Skeletal muscle cell (primary cell): Measurements from ENCODE around the gene ZNF195.
"Not testable (repeated sequence)": the region's sequence is repeated elsewhere in the genome, so short reads cannot be mapped to it uniquely, and the experiment has no call there.

Experiments used
- DNase-seq: peaks from one replicate; pipeline ENCODE4 v3.0.0-alpha.2; 2010; ENCODE audit warnings: low read depth
- H3K4me3 ChIP-seq: 2 replicates; pipeline ENCODE4 v1.5.1; 2011; ENCODE audit warnings: low read depth, mild to moderate bottlenecking, control low read depth, low read length, moderate library complexity

Gene ZNF195

DNA sequence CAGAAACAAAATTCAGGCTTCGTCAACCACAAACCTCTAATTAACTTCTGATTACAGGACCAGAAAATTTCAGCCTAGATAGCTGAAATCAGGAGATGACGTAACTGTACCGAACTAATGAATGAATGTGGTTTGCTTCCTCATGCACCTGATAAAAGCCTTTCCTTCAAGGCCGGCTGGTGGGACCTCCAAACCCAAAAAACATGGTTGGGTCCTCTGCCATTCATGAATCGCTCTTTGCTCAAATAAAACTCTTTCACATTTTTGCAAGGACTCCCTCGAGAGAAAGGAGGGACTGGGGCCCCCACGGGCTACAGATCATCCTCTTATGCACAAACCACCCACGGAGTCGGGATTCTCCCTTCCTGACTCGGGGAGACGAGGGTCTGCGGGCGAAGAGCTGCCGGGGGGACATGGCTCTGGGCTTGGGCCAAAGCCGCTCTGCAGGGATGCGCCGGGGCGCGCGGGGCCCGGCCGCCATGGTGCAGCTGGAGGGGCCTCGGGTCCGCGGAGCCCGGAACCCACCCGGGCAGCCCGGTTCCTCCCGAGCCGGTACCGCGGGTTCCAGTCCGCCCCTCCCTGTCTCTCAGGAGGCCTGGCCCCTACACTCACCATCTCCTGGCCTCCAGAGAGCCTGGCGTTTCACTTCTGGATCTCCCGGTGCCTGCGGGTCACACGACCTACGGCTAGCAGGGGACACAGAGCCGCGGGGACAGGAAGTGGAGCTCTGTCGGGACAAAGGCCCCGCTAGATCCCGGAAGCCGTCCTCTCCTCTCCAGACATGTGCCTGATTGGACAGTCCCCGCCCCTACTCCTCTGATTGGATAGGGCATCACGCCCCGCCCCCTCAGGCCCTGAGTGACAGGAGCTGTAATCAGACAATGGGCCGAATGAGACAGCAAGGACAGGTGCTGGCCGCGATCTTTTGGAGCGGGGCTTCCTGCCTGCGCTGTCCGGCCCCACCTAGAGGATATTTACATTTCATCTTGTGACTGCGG is at the start of gene ZNF195:
TSS of gene ZNF195 (minus strand) at position 721 of the 998 bp plus-strand sequence. CDS start at position 615, 106 bp downstream.
- peak; percentile 65 for DNase-seq
- peak within 1 kb of the TSS; percentile 93 for H3K4me3 ChIP-seq

GRCh38 chr11:3428076-3428475 is 49.1 kb upstream of the ZNF195 start:
- not testable (repeated sequence) for DNase-seq, H3K4me3 ChIP-seq

DNA sequence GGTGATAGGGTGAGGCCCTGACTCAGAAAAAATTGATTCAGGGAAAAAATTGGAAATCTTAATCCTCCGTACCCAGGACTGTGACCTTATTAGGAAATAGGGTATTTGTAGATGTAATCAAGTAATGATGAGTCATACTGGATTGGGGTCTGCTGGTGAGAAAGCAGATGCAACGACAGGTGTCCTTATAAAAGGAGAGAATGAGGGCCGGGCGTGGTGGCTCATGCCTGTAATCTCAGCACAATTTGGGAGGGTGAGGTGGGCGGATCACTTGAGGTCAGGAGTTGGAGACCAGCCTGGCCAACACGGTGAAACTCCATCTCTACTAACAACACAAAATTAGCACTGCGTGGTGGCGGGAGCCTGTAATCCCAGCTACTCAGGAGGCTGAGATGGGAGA is 47.6 kb upstream of the ZNF195 start:
- not testable (repeated sequence) for H3K4me3 ChIP-seq, DNase-seq

DNA sequence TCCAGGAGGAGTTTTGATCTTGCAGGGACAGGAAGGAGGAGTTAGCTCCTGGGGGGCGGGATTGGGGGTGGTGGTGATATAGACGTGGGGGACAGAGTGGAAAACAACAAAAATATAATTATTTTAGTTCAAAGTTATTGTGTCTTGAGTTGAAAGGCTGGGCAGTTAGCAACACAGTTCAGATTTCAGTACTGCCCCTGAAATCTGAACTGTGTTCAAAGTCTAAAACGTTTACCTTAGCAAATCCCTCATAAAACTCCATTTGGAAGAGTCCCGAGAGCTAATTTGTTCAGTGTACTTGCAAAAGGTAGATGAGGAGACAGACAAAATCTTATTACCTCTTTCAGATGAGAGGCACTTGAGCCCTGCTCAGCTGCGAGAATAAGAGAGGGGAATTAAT is 45.0 kb upstream of the ZNF195 start:
- peak overlapping the region; percentile 57 for H3K4me3 ChIP-seq
- DNase-seq, result not testable (repeated sequence)

DNA sequence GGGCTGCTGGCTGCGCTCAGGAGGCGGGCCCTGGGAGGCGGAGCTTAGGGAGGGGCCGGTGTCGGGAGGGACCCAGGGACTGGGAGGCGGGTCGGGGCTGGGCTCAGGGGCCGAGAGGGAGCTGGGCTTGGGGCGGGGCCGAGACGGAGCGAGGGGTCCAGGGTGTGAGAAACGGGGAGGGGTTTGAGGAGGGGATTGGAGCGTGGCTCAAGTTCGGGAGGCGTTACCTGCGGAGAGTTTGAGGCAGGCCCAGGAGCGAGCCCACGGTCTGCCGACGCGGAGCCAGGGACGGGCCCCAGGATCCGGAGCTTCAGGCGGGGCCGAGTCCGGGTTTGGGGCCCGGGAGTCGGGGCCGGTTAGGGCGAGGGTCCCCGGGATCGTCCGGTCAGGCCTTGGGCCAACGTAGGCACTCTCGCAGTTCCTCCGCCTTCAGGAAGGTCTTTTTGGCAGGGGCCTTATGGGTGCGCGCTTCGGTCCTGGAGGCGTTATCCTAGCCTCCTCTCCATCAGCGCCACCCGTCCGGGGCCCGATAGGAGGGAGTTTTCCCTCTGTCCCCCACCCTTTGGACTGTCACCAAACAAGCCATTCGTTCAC is 44.3 kb upstream of the ZNF195 start:
- H3K4me3 ChIP-seq, result peak overlapping the region; percentile 57
- not testable (repeated sequence) for DNase-seq

GRCh38 chr11:3422380-3423137 is 43.6 kb upstream of the ZNF195 start:
- H3K4me3 ChIP-seq, result peak overlapping the region; percentile 57
- peak; percentile 88 for DNase-seq

DNA sequence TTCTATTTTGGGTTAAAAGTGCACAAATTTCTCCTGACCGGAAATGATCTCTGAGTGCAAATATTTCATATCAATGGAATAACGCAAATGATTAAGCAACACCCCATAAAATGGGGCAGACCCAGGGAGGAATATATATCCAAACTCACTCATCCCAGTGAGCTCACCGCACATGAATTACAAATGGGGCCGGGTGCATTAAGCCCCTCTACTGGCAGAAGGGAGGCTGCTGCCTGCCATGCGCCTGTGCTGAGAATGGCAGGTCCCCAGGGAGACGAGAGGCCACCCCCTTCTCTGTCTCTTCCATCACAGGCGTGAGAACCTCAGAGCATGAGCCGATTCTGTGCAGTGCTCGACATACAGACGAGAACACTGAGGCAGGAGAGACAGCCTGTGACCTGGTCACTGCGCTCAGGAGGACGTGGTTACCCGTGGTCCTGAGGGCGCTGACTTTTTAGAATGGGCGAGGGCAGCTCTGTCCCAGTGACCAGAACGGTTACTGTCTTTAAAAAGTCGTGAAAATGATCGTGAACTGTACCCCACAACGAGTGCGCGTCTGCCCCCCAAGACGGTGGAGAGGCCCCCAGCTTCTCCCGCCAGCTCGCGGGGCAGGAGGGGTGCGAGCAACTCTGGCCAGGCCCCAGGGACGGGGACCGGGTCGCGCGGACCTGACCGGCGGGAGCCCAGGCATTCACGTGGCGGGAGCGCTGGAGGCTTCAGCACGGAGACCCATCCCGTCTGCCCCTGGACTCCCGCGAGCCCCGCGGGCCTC is 42.8 kb upstream of the ZNF195 start:
- DNase-seq, result peak; percentile 25
- H3K4me3 ChIP-seq, result peak overlapping the region; percentile 57

DNA sequence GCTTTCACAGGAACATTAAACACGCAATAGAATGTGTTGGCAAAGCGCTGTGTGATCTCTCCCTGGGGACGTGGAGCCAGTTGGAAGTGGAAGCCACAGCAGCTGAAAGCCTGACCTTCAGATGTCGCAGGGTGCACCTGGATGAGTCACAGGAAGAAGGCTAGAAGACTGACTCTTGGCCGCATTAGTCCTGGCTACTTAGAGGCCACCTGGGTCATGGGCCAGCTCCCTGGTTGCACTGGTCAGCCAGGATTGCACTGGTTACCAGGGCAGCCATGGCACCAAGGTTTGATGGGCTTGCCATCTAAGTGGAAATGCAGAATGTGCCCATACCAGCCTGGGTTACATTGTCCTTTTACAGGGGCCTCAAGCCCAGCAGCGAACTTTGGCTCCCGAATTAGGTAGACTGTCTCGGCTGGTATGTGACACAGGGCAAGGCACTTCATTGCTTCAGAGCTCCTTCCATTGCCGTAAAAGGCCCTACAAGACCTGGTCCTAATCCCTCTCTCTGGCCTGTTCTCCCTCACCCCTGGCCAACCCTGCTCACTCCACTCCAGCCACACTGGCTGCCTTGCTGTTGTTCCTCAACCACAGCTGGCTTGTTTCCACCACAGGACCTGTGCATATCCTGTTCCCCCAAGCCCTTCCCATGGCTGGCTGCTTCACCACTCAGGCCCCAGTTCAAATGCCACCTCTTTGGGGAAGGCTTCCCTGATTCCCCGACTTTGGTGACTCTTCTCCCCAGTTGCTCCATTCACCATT is 41.5 kb upstream of the ZNF195 start:
- not testable (repeated sequence) for H3K4me3 ChIP-seq, DNase-seq

DNA sequence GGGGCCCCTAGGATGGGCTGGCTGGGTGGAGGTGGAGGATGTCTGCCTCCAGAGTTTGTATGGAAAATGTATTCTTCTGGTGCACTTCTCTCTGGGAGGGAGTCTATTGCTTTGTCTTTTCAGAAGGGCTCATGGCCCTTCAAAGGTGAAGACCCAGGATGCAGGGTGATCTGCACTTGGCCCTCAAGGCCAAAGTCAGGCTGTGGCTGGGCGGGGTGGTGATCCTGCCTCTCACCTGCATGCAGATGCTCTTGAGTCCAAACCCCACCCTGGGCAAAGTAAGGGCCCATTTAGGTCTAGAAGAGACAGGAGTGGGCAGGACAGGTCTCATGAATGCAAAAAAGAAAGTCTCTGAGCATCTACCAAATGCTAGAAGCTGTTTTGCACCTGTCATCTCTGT is 40.5 kb upstream of the ZNF195 start:
- not testable (repeated sequence) for H3K4me3 ChIP-seq, DNase-seq

- DNase-seq, result peak; percentile 20
- H3K4me3 ChIP-seq, result not testable (repeated sequence)
These were observed 38.1 kb upstream of the ZNF195 start for GRCh38 chr11:3417047-3417446.

DNA sequence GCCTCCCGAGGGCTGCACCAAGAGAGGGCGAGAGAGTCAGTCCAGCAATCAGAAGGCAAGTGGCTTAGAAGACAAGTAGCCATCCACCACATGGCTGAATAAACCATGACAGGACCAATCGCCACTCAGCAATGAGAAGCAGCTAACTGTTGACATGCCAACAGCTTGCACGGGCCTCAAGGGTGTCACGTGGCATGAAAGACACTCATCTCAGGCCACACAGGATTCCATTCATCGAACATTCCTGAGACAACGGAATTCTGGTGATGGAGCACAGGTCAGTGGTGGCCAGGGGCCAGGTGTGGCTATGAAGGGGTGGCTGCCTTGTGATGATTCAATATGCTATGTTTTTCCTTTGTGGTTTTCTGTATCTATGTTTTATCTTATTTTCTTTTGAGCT is 36.4 kb upstream of the ZNF195 start:
- DNase-seq, H3K4me3 ChIP-seq: not testable (repeated sequence)

DNA sequence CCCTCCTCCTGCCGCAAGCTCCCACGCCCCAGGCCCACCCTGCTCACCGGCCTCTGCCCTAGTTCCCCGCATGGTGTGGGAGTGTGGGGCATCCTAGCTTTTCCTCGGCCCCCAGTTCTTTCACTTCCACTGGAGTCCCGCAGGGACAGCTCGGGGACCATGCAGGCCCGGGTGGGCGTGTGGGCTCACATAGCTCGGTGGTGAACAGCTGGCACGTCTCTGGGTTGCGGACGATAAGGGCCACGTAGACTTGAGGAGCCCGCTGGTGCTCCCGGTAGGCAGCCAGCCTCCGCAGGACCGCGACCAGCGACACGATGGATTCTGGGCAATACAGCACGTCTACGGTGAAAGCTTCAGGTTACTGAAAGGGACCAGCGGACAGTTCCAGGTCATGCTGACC is 34.7 kb upstream of the ZNF195 start:
- not testable (repeated sequence) for DNase-seq, H3K4me3 ChIP-seq

DNA sequence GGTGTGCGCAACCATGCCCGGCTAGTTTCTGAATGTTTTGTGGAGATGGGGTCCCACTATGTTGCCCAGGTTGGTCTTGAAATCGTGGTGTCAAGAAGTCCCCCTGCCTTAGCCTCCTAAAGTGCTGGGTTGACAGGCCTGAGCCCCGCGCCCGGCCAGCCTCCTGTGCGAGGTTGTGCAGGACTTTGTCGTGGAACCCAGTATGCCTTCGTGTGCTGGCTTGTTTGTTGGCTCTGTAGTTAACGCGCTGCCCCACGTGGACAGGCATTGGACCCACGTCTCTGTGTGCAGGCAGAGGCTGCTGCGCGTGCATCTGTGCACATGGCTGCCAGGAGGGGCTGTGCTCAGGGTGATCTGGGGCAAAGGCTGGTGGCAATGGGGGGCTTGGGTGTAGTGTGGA is 33.9 kb upstream of the ZNF195 start:
- no peak for DNase-seq
- H3K4me3 ChIP-seq, result no peak overlapping the region

- DNase-seq, result peak; percentile 9
- not testable (repeated sequence) for H3K4me3 ChIP-seq
These were observed 29.8 kb upstream of the ZNF195 start for GRCh38 chr11:3408722-3409121.

GRCh38 chr11:3408058-3408605 is 29.2 kb upstream of the ZNF195 start:
- H3K4me3 ChIP-seq, DNase-seq: not testable (repeated sequence)

GRCh38 chr11:3406937-3407336 is 28.0 kb upstream of the ZNF195 start:
- not testable (repeated sequence) for H3K4me3 ChIP-seq, DNase-seq

DNA sequence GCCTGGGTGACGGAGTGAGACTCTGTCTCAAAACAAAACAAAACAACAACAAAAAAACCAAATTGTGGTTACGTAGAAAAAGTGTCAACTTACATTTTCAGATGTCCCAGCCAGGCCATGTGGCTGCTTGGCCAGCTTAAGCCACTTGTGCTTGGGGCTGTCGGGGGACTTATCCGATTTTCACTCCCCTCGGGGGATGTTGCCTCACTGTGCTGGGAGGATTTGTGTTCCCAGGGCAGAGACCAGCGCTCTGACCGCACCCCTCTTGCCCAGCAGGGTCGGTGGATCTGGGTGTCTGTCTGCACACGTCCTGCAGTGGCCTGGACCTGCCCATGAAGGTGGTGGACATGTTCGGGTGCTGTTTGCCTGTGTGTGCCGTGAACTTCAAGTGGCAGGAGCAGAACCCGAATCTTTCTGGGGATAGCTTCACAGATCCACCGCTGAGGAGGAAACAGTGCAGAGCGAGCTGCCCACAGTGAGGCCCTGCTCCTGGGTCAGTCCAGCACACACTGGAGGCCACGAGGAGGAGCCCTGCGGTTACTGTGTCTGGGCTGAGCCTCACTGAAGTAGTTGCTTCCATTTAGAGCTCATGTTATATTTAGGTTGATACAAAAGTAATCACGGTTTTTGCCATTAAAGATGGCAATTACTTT is 27.4 kb upstream of the ZNF195 start:
- DNase-seq, H3K4me3 ChIP-seq: not testable (repeated sequence)
